ENCODE results near the gene SKIC3.

The SKIC3 gene

DNA sequence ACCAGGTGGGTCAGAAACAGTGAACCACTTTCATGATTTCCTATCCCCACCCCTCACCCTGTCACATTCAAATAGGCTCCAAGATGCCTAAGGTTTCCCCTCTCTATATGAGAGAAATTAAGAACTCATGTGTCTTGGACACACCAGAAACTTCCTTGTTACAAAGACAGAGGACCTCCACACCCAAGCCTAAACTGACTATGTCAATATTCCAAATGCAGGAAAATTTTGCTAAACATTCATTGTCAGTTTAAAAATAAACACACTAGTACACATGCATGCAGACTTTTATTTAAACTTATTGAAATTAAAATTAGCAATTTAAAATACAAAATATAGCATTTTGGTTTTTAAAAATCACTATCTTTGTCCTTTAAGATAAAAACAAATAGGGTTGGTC, 26.2 kb downstream of the SKIC3 start:
- Histone ChIP-seq H3K79me2 (ENCODE audit: low read length) (no peaks in the 10 kb centered on the region), H3K9me3 (replicated peaks; ENCODE audit: insufficient read depth, low read length) (no peaks in the 10 kb centered on the region), H3K27ac (ENCODE audit: low read length) (no peak overlapping the region), H3K4me3 (ENCODE audit: low read length) (no peak overlapping the region), H3K27me3 (replicated peaks; ENCODE audit: insufficient read depth, low read length) (no peaks in the 10 kb centered on the region), H3F3A (ENCODE audit: insufficient read depth, low read length) (no peaks in the 10 kb centered on the region), H3K9ac (ENCODE audit: low read length) (no peak overlapping the region), H4K20me1 (ENCODE audit: insufficient read depth, low read length) (no peaks in the 10 kb centered on the region), H2AFZ (ENCODE audit: low read length) (no peak overlapping the region), H3K4me2 (ENCODE audit: low read depth, low read length) (no peak overlapping the region), H3K4me1 (ENCODE audit: low read length) (no peaks in the 10 kb centered on the region), H3K9me2 (replicated peaks; ENCODE audit: insufficient read depth, low read length) (no peaks in the 10 kb centered on the region), H3K36me3 (replicated peaks; ENCODE audit: insufficient read depth, low read length) (no peaks in the 10 kb centered on the region; the same call in 1 of the 2 replicates)
- no peak for DNase-seq
- no peak for TF ChIP-seq EZH2phosphoT487 (IDR thresholded peaks at IDR 0.05; ENCODE audit: low read length)
- TF ChIP-seq EZH2 (optimal IDR thresholded peaks at IDR 0.05; ENCODE audit: low read depth, low read length), result no peak
- TF ChIP-seq, protein P1, sequence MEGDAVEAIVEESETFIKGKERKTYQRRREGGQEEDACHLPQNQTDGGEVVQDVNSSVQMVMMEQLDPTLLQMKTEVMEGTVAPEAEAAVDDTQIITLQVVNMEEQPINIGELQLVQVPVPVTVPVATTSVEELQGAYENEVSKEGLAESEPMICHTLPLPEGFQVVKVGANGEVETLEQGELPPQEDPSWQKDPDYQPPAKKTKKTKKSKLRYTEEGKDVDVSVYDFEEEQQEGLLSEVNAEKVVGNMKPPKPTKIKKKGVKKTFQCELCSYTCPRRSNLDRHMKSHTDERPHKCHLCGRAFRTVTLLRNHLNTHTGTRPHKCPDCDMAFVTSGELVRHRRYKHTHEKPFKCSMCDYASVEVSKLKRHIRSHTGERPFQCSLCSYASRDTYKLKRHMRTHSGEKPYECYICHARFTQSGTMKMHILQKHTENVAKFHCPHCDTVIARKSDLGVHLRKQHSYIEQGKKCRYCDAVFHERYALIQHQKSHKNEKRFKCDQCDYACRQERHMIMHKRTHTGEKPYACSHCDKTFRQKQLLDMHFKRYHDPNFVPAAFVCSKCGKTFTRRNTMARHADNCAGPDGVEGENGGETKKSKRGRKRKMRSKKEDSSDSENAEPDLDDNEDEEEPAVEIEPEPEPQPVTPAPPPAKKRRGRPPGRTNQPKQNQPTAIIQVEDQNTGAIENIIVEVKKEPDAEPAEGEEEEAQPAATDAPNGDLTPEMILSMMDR (IDR thresholded peaks at IDR 0.05; ENCODE audit: low read length), result no peak

GRCh38 chr5:95526871-95527270, 27.9 kb downstream of the SKIC3 start:
- TF ChIP-seq EZH2 (optimal IDR thresholded peaks at IDR 0.05; ENCODE audit: low read depth, low read length) (no peak), EZH2phosphoT487 (IDR thresholded peaks at IDR 0.05; ENCODE audit: low read length) (no peak)
- TF ChIP-seq, protein P1 (IDR thresholded peaks at IDR 0.05; ENCODE audit: low read length), result no peak
- Histone ChIP-seq H3F3A (ENCODE audit: insufficient read depth, low read length) (no peaks in the 10 kb centered on the region), H3K4me3 (ENCODE audit: low read length) (no peak overlapping the region), H4K20me1 (ENCODE audit: insufficient read depth, low read length) (no peaks in the 10 kb centered on the region), H3K9me2 (replicated peaks; ENCODE audit: insufficient read depth, low read length) (no peaks in the 10 kb centered on the region), H3K27ac (ENCODE audit: low read length) (no peak overlapping the region), H3K4me1 (ENCODE audit: low read length) (no peaks in the 10 kb centered on the region), H2AFZ (ENCODE audit: low read length) (no peak overlapping the region), H3K9ac (ENCODE audit: low read length) (no peak overlapping the region), H3K9me3 (replicated peaks; ENCODE audit: insufficient read depth, low read length) (no peaks in the 10 kb centered on the region), H3K79me2 (ENCODE audit: low read length) (no peaks in the 10 kb centered on the region), H3K4me2 (ENCODE audit: low read depth, low read length) (no peak overlapping the region), H3K36me3 (replicated peaks; ENCODE audit: insufficient read depth, low read length) (peaks cover 7% of the 10 kb centered on the region; the same call in 1 of the 2 replicates), H3K27me3 (replicated peaks; ENCODE audit: insufficient read depth, low read length) (no peaks in the 10 kb centered on the region)
- DNase-seq, result no peak

DNA sequence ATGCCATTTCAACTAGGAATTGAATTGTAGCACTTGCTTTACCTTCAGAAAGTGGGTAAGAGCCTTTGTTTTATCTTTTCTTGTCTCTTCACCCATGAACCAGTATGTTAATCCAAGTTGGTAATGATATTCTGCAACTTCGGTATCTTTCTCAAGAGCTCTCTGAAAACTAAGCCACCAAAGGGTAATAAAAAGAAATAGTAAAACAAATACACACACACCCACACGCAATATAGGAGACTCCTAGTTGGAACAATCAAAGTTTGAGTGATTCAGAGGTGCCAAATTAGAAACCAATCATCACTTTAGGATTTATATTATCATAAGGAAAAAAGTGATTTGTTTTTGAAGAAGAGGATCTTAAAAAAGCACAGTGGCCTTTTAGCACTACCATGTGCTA, 30.4 kb downstream of the SKIC3 start:
- H3K9ac ChIP-seq (ENCODE audit: low read length), result no peak overlapping the region
- no peak overlapping the region for H3K27ac ChIP-seq (ENCODE audit: low read length)
- no peak overlapping the region for H2AFZ ChIP-seq (ENCODE audit: low read length)
- DNase-seq, result no peak
- no peaks in the 10 kb centered on the region for H3F3A ChIP-seq (ENCODE audit: insufficient read depth, low read length)
- no peaks in the 10 kb centered on the region for H3K4me1 ChIP-seq (ENCODE audit: low read length)
- H3K27me3 ChIP-seq (replicated peaks; ENCODE audit: insufficient read depth, low read length), result no peaks in the 10 kb centered on the region
- H3K4me3 ChIP-seq (ENCODE audit: low read length), result no peak overlapping the region
- TF ChIP-seq EZH2phosphoT487 (IDR thresholded peaks at IDR 0.05; ENCODE audit: low read length), result no peak
- TF ChIP-seq EZH2 (optimal IDR thresholded peaks at IDR 0.05; ENCODE audit: low read depth, low read length), result no peak
- TF ChIP-seq, protein P1 (IDR thresholded peaks at IDR 0.05; ENCODE audit: low read length), result no peak
- no peak overlapping the region for H3K4me2 ChIP-seq (ENCODE audit: low read depth, low read length)
- no peaks in the 10 kb centered on the region for H3K9me3 ChIP-seq (replicated peaks; ENCODE audit: insufficient read depth, low read length)
- peaks cover 7% of the 10 kb centered on the region; the same call in 1 of the 2 replicates for H3K36me3 ChIP-seq (replicated peaks; ENCODE audit: insufficient read depth, low read length)
- no peaks in the 10 kb centered on the region for H4K20me1 ChIP-seq (ENCODE audit: insufficient read depth, low read length)
- no peaks in the 10 kb centered on the region for H3K79me2 ChIP-seq (ENCODE audit: low read length)
- H3K9me2 ChIP-seq (replicated peaks; ENCODE audit: insufficient read depth, low read length), result no peaks in the 10 kb centered on the region

Measured in MM.1S (cell line).